ACC112 (cell line): ENCODE data around the gene PRG3.

Experiments used
- H2AFZ ChIP-seq: fragments of 200-600 bp; sonication (generic); one replicate; pipeline ENCODE4 v1.6.0; 2017; ENCODE audit warnings: antibody characterized with exemption, low read length; ENCODE audit not compliant: unreplicated experiment
- H3K27ac ChIP-seq: fragments of 200-600 bp; sonication (generic); 2 replicates; pipeline ENCODE4 v1.5.1; 2014; ENCODE audit warnings: low read depth, mild to moderate bottlenecking, antibody characterized with exemption, low read length, moderate library complexity
- H3K27me3 ChIP-seq: fragments of 200-600 bp; sonication (generic); 2 replicates; pipeline ENCODE4 v1.6.1; 2014; ENCODE audit warnings: mild to moderate bottlenecking, antibody characterized with exemption, low read length, moderate library complexity, mixed read lengths; ENCODE audit not compliant: insufficient read depth
- H3K36me3 ChIP-seq: fragments of 200-600 bp; sonication (generic); 2 replicates; pipeline ENCODE4 v1.6.1; 2016; ENCODE audit warnings: mild to moderate bottlenecking, antibody characterized with exemption, low read length, moderate library complexity, mixed read lengths; ENCODE audit not compliant: insufficient read depth
- H3K4me1 ChIP-seq: fragments of 200-600 bp; sonication (generic); one replicate; pipeline ENCODE4 v1.6.1; 2016; ENCODE audit warnings: low read length, mixed read lengths; ENCODE audit not compliant: insufficient read depth, unreplicated experiment, control insufficient read depth
- H3K4me3 ChIP-seq: fragments of 200-600 bp; sonication (generic); 2 replicates; pipeline ENCODE4 v1.5.1; 2014; ENCODE audit warnings: mild to moderate bottlenecking, low read depth, low read length
- H3K79me2 ChIP-seq: fragments of 200-600 bp; sonication (generic); one replicate; pipeline ENCODE4 v1.6.0; 2016; ENCODE audit warnings: low read length; ENCODE audit not compliant: control insufficient read depth, unreplicated experiment, insufficient read depth

Gene PRG3

DNA sequence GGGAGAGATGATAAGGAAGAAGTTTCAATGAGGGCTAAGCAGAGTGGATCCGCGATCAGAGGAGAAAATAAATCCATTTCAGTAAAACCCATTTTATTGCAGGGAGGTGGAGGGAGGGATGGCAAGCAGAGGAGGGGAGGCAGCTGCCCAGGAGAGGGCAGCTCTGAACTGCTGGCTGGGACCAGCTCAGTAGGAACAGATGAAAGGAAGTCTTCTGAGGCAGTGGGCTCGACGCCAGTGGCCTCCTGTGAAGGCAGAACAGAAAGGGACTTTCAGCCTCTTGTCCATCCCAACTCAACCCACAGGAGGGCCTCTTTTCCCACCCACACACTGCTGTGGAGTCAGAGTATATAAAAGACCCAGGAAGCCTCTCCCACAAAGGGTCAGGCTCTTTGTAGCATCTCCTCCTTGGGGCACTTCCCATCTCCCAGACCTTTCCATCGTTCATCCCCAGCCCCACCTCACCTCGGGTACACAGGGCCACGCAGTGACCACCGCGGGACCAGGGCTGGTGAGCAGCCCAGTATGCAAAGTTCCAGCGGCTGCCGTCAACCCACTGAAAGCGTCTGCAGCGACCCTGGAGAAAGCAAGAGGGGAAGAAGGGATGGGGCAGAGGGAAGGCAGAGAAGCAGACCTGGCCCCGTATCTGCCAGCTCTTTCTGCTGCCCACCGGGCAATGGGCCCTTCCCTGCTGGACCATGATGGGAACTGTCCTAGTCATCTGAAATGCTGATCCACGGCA, 6.5 kb upstream of the PRG3 start:
- H3K27ac ChIP-seq: no peak overlapping the region
- H3K4me1 ChIP-seq: no peaks in the 10 kb centered on the region
- H3K27me3 ChIP-seq: peaks cover 58% of the 10 kb centered on the region
- H2AFZ ChIP-seq: no peak overlapping the region
- no peaks in the 10 kb centered on the region for H3K36me3 ChIP-seq
- no peak overlapping the region for H3K4me3 ChIP-seq
- no peaks in the 10 kb centered on the region for H3K79me2 ChIP-seq

DNA sequence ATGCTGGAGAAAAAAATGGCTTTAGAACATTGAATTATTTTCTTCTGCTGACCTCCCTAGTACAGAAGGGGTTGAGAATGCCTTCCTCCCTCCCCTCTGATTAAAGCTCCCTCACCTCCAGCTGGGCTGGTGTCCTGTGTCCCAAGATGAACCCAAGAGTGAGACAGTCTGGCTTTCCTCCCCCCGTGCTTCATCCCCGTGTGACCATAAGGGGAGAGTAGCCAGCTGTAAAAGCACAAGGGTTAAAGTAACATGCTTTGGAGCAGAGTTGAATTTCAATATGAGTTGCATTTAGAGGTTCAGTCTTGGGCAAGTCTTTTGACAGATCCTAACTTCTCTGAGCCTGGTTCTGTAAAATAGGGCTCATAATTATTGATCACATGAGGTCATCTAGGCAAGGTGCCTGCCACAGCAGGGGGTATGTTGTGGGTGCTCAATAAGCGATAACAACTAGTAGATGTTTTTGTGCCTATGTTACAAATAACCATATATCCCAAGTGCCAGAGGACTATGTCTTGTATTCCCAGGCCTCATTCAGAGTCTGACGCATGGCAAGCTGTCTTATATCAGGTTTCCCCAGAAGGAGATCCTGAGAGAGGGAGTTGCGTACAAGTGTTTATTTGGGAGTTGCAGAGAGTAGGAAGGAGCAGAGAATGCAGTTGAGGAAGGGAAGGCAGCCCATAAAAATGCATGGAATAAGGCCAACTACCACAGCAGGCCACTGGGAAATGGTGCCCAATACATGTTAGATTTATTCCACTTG, 5.4 kb upstream of the PRG3 start:
- Histone ChIP-seq H3K27me3 (peaks cover 62% of the 10 kb centered on the region), H3K79me2 (no peaks in the 10 kb centered on the region), H3K4me1 (no peaks in the 10 kb centered on the region), H3K4me3 (no peak overlapping the region), H3K27ac (no peak overlapping the region), H2AFZ (no peak overlapping the region), H3K36me3 (no peaks in the 10 kb centered on the region)

DNA sequence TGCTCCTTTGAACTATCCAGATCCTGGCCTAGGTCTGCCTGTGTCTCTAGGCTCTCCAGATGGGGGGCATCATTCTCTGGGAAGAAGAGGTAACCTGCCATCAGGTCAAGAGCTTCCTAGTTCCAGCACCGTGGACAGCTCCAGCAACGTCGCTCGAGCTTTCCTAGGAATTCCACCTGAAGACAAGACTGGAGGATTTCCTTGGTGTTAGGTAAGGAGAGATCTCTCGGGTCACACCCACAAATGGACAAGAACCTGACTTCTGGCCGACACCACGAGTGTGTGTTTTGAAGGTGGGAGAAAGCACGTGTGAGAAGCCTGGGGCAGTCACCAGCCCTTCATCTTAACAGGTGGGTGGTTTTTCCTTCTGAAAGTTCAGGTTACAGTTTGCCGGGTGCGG, 1.2 kb downstream of the PRG3 start:
- Histone ChIP-seq H3K27ac (no peak overlapping the region), H3K4me3 (no peak overlapping the region), H3K79me2 (no peaks in the 10 kb centered on the region), H3K36me3 (no peaks in the 10 kb centered on the region), H3K4me1 (no peaks in the 10 kb centered on the region), H2AFZ (no peak overlapping the region), H3K27me3 (peaks cover 62% of the 10 kb centered on the region)

DNA sequence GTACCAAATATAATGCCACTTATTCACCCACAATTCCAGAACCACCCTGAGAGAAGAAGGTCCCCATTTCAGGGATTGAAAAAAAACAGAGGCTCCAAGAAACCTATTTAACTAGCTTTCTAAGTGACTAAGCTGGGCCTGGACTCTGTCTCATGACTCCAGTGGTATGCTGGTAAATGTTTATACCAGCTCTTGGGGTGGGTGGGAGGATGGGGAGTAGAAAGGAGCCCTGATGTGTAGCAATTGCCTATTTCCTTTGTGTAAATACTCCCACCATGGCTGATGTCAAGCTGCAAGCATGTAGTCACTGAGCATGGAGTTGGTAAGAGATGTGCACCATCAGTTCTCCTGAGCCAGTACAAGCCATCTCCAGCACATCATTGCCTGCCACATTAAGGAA, 2.8 kb downstream of the PRG3 start:
- H3K27me3 ChIP-seq: peaks cover 56% of the 10 kb centered on the region
- no peak overlapping the region for H3K27ac ChIP-seq
- H3K79me2 ChIP-seq: no peaks in the 10 kb centered on the region

DNA sequence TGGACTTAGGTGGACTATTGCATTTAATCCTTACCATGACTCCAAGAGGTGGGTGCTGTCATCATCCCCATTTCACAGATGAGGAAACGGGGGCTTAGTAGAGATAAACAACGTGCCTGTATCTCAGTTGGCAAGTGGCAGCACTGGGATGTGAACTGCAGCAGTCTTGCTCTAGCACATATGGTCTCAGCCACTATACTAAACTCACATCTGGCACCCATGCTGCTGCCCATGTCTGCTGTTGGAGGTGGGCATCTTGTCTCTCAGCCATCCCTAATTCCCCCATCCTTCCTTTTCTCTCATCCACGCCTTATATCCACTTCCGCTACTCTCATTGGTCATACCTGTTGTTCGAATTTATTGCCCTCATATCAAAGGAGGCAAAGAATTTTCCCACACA, 3.8 kb downstream of the PRG3 start:
- H2AFZ ChIP-seq: no peak overlapping the region
- H3K27me3 ChIP-seq: peaks cover 51% of the 10 kb centered on the region
- no peaks in the 10 kb centered on the region for H3K36me3 ChIP-seq
- no peak overlapping the region for H3K27ac ChIP-seq
- no peak overlapping the region for H3K4me3 ChIP-seq
- no peaks in the 10 kb centered on the region for H3K4me1 ChIP-seq
- no peaks in the 10 kb centered on the region for H3K79me2 ChIP-seq

More for the DNA sequence above, 2.8 kb downstream of the PRG3 start:
- H3K4me1 ChIP-seq: no peaks in the 10 kb centered on the region
- H2AFZ ChIP-seq: no peak overlapping the region
- H3K4me3 ChIP-seq: no peak overlapping the region
- H3K36me3 ChIP-seq: no peaks in the 10 kb centered on the region

DNA sequence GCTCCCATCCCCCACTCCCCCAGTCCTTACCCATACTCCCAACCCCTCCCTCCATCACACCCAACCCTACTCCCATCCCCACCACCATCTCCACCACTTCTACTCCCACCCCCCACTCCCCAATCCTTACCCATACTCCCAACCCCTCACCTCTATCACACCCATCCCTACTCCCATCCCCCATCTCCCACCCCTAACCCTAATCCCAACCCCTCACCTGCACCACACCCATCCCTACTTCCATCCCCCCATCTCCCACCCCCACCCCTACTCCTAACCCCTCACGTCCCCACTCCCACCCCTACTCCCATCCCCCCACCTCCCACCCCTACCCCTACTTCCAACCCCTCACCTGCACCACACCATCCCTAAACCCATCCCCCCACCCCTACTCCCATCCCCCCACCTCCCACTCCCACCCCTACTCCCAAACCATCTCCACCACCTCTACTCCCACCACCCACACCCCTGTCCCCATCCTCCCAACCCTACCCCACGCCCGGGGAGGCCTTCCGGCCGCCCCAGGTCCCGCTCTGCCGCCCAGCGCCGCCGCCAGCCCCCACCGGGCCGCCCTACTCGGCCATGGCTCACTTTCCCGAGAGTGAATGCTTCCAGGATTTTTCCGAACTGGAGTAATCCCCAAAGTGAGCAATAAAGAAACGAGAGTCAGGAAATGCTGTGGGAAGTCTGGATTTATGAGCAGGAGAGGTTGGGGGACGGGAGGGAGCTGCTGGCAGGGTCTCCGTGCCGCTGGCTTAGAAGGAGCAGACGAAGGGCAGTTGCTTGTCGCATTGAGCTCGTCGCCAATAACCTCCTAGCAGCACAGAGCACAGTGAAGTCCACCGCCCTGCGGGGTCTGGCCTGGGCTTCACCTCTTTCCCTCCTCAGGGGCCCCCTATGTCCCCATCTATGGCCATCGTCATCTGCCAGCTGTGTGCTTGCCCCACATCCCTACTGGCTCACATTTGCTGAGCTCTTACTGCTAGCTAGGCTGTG, 4.6 kb downstream of the PRG3 start:
- Histone ChIP-seq H3K27me3 (peaks cover 49% of the 10 kb centered on the region), H2AFZ (no peak overlapping the region), H3K4me3 (no peak overlapping the region), H3K79me2 (no peaks in the 10 kb centered on the region), H3K4me1 (no peaks in the 10 kb centered on the region), H3K36me3 (no peaks in the 10 kb centered on the region), H3K27ac (no peak overlapping the region)

DNA sequence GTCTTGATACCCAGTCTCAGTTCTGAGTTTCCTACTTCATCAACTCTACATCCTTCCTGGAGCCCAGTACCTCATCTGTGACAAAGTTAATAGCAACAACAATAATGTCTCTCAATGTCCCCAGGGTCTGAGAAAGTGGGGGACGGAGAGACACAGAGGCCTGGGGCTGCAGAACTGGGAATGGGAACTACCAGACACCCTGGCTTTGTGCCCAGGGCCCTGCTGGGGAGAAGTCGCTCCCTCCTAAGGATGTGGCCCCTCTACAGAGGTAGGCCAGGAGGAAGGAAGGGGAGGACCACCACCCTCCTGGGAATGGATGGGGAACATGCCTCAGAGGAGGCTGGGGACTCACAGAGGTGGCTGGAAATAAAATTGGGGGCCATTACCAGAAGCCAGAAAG, 5.5 kb downstream of the PRG3 start:
- Histone ChIP-seq H3K27me3 (peaks cover 40% of the 10 kb centered on the region; the same call in 1 of the 2 replicates), H3K27ac (no peak overlapping the region), H3K36me3 (no peaks in the 10 kb centered on the region), H3K4me3 (no peak overlapping the region), H3K79me2 (no peaks in the 10 kb centered on the region), H3K4me1 (no peaks in the 10 kb centered on the region), H2AFZ (no peak overlapping the region)

DNA sequence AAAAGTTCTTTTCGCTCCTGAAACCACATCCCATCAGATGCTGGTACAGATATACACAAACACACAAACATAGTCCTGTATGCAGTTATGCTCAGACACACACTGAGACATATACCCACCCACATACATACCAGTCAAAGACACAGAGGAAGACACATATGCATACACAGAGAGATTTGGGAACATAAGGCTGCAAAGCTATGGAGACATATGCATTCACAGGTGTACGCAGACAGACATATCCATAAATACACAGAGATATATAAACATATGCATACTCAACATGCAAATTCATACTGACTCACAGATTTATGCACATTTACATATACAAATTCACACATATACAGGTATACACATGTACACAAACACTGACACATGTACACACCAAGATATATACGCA, 6.0 kb downstream of the PRG3 start:
- H3K4me1 ChIP-seq: peaks cover 2% of the 10 kb centered on the region
- H3K79me2 ChIP-seq: no peaks in the 10 kb centered on the region
- H3K36me3 ChIP-seq: no peaks in the 10 kb centered on the region
- H3K27me3 ChIP-seq: peaks cover 38% of the 10 kb centered on the region; the same call in 1 of the 2 replicates
- no peak overlapping the region for H2AFZ ChIP-seq
- no peak overlapping the region for H3K4me3 ChIP-seq
- no peak overlapping the region for H3K27ac ChIP-seq

DNA sequence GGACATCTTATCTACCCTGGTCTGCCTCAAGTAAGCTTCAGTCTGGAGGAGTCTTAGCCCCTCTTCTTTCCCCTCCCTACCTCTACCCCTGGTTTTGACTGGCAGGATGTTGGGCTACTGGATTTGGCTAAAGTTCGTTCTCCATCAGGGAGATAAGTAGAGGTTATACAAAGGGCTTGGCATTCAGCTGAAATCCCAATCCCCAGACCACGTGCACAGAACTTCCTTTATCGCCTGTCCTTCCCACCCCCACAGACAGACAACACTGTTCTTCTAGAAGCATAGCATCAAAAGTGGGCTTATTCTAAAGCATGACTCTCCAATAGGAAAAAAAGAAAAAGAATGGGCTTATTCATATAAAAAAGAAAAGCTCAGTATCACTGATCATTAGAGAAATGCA, 7.8 kb downstream of the PRG3 start:
- H3K27ac ChIP-seq: no peak overlapping the region
- no peak overlapping the region for H3K4me3 ChIP-seq
- no peak overlapping the region for H2AFZ ChIP-seq
- H3K36me3 ChIP-seq: no peaks in the 10 kb centered on the region
- peaks cover 4% of the 10 kb centered on the region for H3K4me1 ChIP-seq
- H3K79me2 ChIP-seq: no peaks in the 10 kb centered on the region
- H3K27me3 ChIP-seq: peaks cover 22% of the 10 kb centered on the region; the same call in 1 of the 2 replicates

DNA sequence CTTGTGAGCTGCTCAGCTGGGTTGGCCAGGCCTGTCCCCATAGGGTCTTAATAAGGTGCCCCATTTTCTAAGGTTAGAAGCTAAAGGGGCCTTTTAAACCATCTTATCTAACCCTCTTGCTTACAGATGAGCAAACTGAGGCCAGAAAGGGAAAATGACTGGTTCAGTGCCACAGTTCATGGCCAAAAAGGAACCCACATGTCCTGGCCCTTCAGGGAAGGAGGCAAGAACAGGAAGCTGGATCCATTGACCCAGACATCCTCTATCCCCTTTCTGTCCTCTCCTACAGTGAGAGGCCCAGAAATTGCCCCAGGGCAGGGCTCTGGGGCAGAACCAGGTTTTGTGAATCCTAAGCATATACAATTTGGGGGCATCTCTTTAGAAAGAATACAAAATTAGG, 10.0 kb downstream of the PRG3 start:
- Histone ChIP-seq H3K4me3 (no peak overlapping the region), H3K4me1 (peaks cover 4% of the 10 kb centered on the region), H3K79me2 (no peaks in the 10 kb centered on the region), H3K36me3 (no peaks in the 10 kb centered on the region), H3K27ac (no peak overlapping the region), H2AFZ (no peak overlapping the region), H3K27me3 (peaks cover 14% of the 10 kb centered on the region; the same call in 1 of the 2 replicates)
